ENCODE measurements around the gene ADCY7.
A peak's percentile ranks its signal among the peaks of the same experiment; 100 is the strongest.

The ADCY7 gene

DNA sequence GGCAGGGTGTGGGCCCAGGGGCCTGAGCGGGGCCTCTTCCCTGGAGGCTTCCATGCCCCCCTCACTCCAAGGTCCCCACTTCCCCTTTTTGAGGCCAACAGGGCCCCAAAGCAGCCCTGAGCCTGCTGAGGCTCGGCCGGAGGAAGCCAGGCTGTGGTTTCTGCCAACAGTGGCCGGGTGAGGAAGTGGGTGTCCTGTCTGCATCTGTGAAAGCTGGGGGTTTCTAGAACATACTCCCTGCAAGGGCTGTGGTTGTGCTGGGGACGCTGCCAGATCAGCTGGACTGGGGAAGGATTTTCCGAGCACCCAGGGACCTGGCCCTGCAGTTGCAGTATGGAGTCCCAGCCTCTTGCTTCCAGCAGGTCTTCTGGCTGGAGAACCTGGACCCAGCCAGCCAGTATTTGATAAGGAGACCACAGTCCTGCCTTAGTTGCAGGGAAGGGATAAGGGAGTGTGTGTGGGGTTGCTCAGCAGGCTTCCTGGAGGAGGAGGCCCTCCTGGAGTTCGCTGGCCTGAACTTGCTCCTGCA is 15.7 kb downstream of the ADCY7 start:
- DNase-seq (ENCODE audit: low read depth): peak; percentile 51

DNA sequence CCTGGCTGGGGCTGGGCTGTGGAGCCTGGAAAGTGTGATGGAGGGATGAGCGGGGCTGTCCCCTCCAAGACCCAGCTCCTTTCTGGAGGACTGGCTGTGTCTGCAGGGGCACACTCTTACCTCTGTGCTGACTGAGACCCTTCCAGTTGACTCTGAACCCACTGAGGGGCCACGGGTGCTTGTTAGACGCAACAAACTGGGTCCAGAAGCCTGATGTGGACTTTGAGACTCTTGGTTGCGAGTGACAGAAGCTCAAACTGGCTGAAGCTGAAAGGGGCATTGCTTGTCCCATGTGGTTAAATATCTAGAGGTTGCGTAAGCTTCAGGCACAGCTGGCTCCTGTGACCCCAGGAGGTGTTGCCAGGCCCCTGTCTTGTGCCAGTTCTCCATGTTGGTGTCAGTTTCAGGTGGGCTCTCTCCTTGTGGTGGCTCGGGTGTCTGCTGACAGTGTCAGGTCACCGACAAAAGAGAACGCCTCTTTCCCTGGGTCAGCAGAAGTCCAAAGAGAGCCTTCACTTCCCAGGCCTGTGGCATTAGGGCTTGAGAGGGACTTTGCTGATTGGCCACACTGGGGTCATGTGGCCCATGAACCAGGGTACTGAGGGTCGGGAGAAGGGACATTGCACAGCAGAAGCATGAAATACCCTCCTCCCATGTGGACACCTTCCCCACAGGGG is 16.7 kb downstream of the ADCY7 start:
- DNase-seq (ENCODE audit: low read depth): no peak

DNA sequence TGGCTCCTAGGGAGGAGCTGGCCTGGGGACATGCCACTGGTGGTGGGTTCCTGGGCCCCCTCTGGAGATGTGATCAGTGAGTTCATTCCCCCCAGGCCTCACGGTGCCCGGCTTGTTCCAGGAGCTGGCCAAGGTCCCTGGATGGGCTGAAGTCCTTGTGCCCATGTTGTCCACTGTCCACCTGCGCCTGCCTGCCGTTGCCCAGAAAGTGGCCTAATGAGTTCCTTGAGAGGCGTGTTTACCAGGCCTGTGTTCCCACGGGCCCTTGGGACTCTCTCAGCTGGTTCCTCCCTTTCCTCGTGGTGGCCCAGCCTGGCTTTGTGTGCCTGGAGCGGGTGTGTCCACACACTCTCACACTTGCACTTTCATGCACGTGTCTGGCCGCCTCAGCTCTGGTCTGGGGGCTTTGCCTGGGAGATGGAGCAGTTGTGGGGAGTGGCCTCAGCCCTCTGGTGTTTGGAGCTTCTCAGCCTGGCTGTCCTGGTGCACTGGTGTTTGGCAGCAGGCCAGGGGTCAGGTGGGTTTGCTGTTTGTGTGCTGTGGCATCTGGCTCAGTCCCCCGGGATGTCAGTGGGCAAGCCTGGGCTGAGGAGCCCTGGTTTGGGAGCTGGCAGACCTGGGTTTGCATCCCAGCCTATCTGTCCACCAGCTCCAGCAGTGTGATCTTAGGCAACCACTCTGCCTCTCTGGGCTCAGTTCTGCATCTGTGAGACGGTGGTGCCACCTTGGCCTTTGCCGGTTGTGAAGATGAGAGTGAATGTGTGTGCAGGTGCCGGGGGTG is 18.0 kb downstream of the ADCY7 start:
- DNase-seq (ENCODE audit: low read depth): no peak

DNA sequence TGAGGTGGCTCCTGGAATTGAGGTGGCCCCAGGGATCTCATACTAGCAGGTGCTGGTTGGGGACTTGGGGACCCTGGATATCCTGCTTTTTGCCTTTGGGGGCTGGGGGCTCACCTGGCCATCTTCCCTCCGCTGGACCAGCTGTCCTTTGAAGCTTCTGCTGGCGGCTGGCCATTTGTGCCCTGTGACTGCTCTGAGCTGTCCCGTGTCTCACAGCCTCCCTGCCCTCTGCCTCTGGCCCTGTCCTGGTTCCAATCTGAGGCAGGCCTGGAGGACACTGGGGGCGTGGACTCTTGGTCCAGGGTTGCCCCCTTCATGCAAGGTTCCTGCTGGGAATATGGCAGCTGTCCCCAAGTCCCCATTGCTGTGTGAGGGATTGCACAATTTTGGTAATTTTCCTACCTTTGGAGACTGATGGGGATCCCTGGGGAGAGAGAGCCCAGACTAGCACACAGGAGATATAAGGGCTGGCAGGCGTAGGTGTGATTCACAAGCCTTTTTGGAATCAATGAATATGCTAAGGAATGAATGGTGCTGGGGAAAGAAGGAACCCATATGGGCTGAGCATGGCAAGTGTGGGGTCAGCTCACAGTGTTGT is 19.2 kb downstream of the ADCY7 start:
- no peak for DNase-seq (ENCODE audit: low read depth)

DNA sequence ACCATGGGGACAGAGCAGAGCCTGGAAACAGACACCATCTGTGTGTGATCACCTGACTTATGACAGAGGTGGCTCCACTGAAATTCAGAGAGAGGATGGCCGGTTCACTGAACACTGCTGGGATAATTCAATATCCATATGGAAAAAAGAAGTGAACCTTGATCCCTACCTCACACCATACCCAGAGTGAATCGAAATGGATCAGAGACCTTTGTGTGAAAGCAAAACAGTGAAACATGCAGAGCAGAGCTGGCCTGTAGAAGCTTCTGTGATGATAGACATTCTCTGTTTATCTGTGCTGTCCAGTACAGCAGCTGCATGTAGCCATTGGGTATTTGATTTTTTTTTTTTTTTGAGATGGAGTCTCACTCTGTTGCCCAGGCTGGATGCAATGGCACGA is 20.3 kb downstream of the ADCY7 start:
- no peak for DNase-seq (ENCODE audit: low read depth)

DNA sequence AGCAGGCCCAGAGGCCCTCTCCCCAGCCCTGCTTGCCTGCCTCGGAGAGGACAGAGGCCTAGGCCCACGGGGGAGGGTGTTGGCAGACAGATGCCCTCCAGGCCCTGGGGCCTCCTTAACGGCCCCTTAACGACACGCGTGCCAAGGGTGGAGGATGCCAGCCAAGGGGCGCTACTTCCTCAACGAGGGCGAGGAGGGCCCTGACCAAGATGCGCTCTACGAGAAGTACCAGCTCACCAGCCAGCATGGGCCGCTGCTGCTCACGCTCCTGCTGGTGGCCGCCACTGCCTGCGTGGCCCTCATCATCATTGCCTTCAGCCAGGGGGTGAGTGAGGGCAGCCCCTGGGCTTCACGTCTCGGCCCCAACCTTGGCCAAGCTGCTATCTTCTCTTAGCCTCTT is 21.7 kb downstream of the ADCY7 start:
- no peak for DNase-seq (ENCODE audit: low read depth)

DNA sequence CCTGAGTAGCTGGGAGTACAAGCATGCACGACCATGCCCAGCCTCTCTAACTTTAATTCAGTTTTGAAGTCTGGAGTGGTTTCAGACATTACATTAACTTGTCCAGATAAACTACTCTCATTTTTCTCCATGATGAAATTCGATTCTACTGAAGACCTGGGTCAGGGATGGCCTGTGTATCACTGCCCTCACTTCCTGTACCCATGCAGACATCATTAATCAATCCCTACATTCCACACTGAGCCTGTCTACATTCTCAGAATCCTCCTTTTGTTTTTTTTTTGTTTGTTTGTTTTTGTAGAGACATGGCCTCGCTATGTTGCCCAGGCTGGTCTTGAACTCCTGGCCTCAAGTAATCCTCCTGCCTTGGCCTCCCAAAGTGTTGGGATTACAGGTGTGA is 22.6 kb downstream of the ADCY7 start:
- no peak for DNase-seq (ENCODE audit: low read depth)

DNA sequence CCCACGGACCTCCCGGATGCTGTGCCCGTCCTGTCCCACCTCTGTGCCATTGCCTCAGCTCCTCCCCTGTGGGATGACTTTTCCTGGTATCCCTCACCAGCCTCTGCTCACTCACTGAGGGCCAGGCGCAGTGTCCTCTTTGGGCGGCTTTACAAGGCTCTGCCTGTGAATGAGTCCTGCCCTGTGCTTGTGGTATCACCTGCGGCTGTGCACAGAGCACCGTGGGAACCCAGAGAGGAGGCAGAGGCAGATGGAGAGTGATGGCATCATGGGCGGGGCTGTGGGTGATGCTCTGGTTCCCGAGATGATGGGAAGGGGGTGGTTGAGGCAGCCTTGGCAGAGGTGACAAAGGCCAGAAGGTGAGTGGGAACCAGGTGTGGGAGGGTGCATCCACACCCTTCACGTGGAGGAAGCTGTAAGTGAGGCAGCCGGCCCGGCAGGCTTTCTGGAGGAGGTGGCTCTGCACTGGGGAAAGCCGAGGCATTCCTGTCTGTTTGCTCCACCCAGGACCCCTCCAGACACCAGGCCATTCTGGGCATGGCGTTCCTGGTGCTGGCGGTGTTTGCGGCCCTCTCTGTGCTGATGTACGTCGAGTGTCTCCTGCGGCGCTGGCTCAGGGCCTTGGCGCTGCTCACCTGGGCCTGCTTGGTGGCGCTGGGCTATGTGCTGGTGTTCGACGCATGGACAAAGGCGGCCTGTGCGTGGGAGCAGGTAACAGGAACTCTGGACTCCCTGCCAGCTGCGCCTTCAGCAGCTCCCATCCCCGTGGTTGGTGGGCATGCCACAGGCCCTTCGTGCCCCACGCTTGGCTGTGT is 23.8 kb downstream of the ADCY7 start:
- no peak for DNase-seq (ENCODE audit: low read depth)

DNA sequence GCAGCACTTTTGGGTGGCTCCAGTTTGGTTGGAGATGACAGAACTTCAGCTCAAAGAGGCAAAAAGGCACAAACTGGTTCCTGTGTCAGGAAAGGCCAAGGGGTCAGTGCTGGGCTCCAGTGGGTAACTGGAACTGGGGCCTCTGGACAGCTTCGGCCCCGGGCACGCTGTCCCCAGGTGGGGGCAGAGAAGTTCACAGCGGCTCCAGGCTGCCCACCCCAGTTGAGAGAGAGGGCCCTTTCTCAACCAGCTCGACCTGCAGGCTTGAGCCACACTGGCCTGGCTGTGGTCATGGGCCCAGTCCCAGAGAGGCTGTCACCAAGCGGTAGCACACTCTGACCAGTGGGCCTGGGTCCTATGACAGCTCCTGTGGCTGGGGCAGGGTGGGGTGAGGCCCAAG is 24.5 kb downstream of the ADCY7 start:
- no peak for DNase-seq (ENCODE audit: low read depth)

DNA sequence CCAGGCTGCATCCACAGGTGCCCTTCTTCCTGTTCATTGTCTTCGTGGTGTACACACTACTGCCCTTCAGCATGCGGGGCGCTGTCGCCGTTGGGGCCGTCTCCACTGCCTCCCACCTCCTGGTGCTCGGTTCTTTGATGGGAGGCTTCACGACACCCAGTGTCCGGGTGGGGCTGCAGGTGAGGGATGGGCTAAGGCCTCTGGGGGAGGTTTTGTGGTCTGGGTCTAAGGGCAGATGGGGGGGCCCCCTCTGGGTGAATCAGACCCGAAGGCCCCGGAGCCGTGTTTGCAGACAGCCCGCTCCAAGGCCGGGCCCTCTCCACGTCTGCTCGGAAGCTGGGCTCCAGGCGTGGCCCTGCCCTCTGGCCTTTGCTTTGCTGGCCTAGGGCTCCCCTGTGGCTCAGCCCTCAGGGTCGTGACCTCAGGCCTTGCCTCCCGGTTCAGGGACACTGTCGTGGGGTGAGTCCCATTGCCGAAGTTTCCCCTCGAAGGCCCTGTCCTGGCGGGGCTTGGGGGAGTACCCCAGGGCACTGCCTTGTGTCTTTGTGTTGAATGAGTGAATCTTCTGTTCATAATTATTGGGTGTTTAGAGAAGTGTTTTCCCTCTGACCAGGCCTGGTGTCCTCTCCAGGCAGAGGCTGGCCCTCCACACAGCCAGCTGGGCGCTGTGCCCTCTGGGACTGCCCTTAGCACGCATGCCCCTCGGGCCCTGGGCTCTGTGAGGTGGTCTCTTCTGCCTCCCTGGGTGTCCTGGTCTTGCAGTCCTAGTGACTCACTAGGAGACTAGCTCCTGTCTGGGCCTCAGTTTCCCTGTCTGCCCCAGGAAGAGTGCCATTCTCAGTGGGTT is 25.6 kb downstream of the ADCY7 start:
- DNase-seq (ENCODE audit: low read depth): no peak

DNA sequence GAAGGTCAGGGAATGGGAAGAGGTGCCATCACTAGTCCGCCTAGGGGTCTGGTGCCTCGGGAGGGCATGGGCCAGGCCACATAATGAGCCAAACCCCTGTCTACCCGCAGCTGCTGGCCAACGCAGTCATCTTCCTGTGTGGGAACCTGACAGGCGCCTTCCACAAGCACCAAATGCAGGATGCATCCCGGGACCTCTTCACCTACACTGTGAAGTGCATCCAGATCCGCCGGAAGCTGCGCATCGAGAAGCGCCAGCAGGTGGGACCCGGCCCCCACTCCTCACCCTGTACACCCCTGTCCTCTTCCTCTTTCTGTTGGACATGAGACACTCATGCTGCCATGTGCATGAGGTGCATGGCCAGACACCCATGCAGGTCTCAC is 26.2 kb downstream of the ADCY7 start:
- no peak for DNase-seq (ENCODE audit: low read depth)

DNA sequence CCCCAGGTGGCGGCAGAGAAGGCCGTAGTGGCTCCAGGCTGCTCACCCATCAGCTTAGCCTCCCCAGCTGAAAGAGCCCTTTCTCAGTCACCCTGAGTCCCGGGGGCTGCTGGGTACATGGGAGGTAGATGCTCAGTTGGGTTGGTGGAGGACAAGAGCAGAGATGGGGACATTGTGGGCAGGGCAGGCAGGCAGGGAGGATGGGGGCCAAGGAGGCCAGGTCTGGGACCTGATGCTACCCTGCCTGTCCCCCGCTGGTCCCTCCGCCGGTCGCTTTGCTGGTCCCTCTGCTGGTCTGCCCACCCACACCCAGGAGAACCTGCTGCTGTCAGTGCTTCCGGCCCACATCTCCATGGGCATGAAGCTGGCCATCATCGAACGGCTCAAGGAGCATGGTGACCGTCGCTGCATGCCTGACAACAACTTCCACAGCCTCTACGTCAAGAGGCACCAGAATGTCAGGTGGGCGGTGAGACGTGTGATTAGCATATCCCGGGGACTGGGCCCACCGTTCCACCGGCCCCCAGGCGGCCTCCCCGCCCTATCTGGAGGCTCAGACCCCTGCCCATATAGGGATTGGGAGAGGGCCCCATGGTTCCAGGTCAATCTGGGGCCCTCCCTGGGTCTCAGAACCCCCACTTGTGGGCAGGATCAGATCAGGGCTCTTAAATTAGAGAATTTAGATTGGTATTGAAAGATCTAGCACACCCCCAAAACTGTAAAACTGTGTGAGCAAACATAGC is 26.9 kb downstream of the ADCY7 start:
- no peak for DNase-seq (ENCODE audit: low read depth)

DNA sequence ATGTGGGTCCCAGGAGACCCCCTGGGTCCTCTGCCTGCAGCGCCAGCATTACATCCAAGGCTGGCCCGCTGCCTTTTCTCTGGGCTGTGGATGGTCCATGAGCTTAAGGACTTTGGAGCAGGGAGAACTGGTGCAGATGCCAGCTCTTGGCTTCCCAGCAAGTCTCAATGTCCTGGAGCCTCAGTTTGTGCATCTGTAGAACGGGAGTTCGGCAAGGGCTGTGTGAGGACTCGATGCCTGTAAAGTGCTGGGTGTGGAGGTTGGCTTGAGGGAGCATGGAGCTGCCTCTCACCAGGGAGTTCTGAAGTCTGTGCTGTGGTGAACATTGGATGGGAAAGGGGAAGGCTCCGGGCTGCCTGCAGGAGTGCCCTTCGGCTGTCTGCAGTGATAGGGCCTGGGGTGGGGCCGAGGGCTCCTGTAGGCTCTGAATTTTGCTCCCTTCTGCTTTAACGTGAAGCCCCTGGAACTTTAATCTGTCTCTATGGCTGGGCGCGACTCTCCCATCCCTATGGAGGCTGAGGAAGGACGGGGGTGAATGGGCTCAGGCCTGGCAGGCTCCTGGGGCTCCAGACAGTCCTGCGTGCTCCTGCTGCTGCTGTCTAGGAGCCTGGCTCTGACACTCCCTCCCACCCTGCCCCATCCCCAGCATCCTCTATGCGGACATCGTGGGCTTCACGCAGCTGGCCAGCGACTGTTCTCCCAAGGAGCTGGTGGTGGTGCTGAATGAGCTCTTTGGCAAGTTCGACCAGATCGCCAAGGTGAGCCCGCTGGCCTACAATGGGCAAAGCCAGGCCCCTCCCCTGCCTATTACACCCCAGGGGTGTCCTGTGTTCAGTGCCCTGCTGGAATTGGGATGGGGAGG is 27.9 kb downstream of the ADCY7 start:
- no peak for DNase-seq (ENCODE audit: low read depth)

DNA sequence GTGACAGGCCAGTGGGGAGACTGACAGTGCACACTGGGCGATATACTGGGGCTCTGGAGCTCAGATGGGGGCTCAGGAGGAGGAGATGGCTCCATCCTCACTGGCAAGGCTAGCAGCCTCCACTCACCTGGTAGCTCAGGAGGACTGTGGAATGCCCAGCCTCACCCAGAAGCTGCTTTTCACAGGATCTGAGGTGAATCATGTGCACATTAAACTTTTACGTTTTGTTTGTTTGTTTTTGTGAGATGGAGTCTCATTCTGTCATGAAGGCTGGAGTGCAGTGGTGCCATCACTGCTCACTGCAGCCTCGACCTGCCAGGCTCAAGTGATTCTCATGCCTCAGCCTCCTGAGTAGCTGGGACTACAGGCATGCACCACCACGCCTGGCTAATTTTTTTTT is 28.6 kb downstream of the ADCY7 start:
- no peak for DNase-seq (ENCODE audit: low read depth)

DNA sequence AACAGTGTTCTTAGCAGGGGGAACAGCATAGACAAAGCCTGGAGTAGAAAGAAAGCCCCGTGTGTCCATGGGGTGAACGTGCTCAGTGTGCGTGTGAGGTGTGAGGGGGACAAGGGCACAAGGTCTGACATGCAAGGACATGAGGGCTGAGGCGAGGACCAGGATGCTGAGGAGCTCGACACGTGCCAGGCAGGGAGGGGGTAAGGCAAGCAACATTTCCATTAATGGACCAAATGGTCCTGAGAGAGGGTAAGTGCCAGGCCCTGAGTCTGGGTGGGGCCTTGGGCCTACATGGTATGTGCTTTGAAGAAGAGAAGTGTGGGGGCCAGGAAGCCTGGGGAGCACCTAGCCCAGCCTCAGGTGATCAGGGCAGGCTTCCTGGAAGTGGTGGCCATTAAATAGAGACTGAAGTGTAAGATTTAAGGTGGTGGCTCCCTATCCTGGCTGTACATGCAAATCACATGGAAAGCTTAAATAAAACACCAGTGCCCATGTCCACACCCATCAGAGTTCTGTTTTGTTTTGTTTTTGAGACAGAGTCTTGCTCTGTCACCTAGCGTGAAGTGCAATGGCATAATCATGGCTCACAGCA is 29.3 kb downstream of the ADCY7 start:
- no peak for DNase-seq (ENCODE audit: low read depth)

DNA sequence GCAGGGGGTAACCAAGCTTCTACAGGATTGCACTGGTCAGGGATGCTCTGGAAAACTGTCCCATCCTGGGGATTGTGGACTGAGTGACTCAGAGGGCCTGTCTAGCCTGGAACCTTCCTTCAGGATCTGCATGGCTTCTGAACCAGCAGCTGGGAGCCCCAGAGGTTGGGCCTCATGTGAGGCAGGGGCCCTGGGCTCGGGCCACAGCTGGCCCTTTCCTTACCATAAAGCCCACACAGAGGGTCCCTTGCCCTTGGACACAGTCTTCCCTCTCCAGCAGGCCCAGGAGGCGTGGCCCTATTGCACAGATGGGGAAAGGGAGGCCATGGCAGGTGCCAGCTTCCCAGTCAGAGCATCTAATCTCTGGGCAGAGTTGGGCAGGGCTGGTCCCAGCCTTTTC is 30.5 kb downstream of the ADCY7 start:
- DNase-seq (ENCODE audit: low read depth): no peak

DNA sequence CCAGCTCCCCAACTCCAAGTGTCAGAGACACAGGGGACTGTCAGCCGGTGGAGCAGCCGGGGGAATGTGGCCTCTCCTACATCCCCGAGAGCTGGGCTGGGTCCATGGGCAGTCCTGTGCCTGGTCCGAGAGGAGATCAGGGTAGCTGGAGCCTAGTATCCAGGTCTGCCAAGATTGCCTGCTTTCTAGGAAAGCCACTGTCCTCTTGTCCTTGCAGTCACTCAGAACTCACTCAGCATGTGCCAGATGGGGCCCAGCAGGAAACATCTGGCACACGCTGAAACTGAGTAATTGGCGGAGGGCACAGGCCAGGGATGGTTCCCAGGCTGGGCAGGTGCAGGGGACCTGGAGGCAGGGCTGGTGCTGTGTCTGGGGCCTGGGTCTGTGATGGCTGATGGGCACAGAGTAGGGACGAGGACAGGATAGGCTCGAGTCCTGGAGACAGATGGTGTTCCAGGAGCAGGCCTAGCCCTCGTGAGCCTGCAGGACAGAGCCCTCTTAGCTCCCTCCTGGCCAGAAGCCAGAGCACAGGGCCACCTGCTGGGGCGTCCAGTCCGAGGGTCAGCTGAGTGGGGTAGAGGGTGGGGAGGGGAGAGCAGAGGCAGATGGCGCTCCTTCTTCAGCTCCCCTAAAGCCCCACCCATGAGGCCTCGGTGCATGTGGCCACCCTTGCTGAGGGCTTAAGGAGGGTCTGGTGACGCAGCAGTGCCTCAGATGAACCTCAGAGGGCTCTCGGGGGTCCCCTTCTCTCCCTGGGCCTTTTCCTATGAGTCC is 31.1 kb downstream of the ADCY7 start:
- DNase-seq (ENCODE audit: low read depth): no peak

DNA sequence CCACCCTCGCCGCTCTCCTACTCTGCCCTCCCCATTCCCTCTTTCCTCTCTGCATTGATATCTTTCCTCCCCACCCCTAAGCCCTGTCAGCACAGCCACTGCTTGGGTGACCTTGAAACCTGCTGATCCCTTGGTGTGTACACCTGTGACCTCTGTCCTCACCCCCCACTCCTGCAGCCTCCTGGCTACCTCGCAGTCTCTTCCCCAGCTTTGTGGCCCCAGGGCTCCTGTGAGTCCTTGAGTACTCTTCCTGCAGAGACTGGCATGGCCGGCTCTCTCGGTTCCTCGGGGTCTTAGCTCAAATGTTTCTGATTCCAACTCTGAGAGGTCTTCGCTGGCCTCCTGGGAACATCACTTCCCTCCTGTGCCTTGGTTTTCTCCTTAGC is 31.7 kb downstream of the ADCY7 start:
- DNase-seq (ENCODE audit: low read depth): no peak

All from stimulated activated CD8-positive, alpha-beta memory T cell treated with anti-CD3 and anti-CD28 coated beads, Interleukin-12 subunit alpha, Interleukin-12 subunit beta, amount 100 ng/mL, for 4 hours (primary cell).